HEK293 (cell line): ENCODE data around the gene LIN9.

Source experiments
- SALL2 ChIP-seq: fragments of 450-650 bp; formaldehyde crosslinking; IDR thresholded peaks from 2 replicates; pipeline ENCODE4 v1.5.0; 2017; ENCODE audit warnings: missing biosample characterization, mild to moderate bottlenecking, missing genetic modification characterization, borderline replicate concordance
- TF ChIP-seq, protein P1 (sequence below): fragments of 450-650 bp; formaldehyde crosslinking; optimal IDR thresholded peaks from 2 replicates; pipeline ENCODE3; 2016; ENCODE audit warnings: missing biosample characterization, mild to moderate bottlenecking, missing genetic modification characterization
- TF ChIP-seq, protein P2 (sequence below): fragments of 450-650 bp; formaldehyde crosslinking; IDR thresholded peaks from 2 replicates; pipeline ENCODE4 v1.5.1; 2016; ENCODE audit warnings: missing biosample characterization, missing genetic modification characterization

DNA sequence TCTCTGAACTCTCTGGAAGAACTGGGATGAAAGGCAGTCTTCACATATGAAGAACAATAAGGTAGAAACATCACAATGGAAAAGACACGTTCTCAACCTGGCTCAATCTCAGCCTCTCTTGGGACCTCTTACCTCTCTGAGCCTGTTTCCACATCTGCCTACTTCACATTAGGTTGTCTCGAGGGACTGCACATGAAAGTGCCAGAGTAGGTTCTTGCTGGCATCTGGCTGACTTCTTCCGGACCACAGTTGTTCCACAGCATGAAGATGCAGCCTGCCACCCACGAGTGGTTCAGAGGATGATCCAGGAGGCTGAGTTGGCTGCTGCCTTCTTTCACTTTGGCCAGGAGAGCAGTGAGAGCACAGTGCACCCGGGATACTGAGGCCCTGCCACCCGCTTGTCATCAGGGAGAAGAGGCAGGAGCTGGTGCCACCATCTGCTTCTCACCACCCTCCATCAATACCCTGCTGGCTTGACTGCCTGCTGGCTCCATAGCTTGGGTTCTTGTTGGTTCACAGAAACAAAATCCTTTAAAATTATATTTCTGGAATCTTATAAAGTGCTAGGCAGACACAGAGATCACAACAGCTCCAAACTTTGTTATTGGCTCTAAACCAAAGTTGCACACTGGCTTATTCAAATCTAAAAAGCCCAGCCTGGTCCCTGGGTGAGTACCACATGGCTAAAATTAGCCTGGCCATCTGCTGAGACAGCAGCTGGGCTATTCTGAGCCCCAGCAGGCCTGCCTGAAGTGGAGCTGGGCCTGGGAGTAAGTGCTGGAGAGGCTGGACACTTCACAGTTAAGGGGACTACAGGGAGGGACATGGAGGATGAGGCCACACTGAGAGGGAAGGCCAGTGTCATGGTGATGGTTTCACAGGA, 46.9 kb upstream of the LIN9 start:
- no peak for TF ChIP-seq SALL2
- TF ChIP-seq, protein P1, sequence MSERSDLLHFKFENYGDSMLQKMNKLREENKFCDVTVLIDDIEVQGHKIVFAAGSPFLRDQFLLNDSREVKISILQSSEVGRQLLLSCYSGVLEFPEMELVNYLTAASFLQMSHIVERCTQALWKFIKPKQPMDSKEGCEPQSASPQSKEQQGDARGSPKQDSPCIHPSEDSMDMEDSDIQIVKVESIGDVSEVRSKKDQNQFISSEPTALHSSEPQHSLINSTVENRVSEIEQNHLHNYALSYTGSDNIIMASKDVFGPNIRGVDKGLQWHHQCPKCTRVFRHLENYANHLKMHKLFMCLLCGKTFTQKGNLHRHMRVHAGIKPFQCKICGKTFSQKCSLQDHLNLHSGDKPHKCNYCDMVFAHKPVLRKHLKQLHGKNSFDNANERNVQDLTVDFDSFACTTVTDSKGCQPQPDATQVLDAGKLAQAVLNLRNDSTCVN (tag by site-specific recombination), result no peak
- TF ChIP-seq, protein P2, sequence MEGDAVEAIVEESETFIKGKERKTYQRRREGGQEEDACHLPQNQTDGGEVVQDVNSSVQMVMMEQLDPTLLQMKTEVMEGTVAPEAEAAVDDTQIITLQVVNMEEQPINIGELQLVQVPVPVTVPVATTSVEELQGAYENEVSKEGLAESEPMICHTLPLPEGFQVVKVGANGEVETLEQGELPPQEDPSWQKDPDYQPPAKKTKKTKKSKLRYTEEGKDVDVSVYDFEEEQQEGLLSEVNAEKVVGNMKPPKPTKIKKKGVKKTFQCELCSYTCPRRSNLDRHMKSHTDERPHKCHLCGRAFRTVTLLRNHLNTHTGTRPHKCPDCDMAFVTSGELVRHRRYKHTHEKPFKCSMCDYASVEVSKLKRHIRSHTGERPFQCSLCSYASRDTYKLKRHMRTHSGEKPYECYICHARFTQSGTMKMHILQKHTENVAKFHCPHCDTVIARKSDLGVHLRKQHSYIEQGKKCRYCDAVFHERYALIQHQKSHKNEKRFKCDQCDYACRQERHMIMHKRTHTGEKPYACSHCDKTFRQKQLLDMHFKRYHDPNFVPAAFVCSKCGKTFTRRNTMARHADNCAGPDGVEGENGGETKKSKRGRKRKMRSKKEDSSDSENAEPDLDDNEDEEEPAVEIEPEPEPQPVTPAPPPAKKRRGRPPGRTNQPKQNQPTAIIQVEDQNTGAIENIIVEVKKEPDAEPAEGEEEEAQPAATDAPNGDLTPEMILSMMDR (tag by site-specific recombination), result no peak
